Activated B cell treated with CpG ODN at 0.5 μM for 24 hours (primary cell): ENCODE data around the gene OR2H2. TPM values are rescaled to one million over a fixed set of nuclear protein-coding genes. Genes with fewer than 3 reads are reported as not detected.

Experiments used
- ATAC-seq: fragments of 200-7000 bp; cut with Tn5 transposase; one replicate; pipeline ENCODE4 v1.10.0; 2021; ENCODE audit warnings: low read depth, mild to moderate bottlenecking, moderate library complexity
- CTCF ChIA-PET: fragments of 350-600 bp; sonication (Branson Sonifier 250); formaldehyde crosslinking; loops from one replicate; lab custom pipeline; 2021; ENCODE audit warnings: antibody characterized with exemption; lab: Charles Lee
- POLR2A ChIA-PET: fragments of 350-600 bp; sonication (Branson Sonifier 250); formaldehyde crosslinking; loops from one replicate; lab custom pipeline; 2021; ENCODE audit warnings: antibody characterized with exemption; lab: Charles Lee
- DNase-seq: peaks from one replicate; pipeline ENCODE4 v3.0.0; 2022
- H3K27ac Mint-ChIP-seq: one replicate; pipeline ENCODE4 v1.8.0; 2020; ENCODE audit warnings: mixed read lengths
- H3K27me3 Mint-ChIP-seq: one replicate; pipeline ENCODE4 v1.8.0; 2021; ENCODE audit warnings: mixed read lengths
- H3K36me3 Mint-ChIP-seq: one replicate; pipeline ENCODE4 v1.8.0; 2021; ENCODE audit warnings: low read depth, mixed read lengths
- H3K4me1 Mint-ChIP-seq: one replicate; pipeline ENCODE4 v1.8.0; 2021; ENCODE audit warnings: mixed read lengths
- H3K4me3 Mint-ChIP-seq: one replicate; pipeline ENCODE4 v1.8.0; 2020; ENCODE audit warnings: mild to moderate bottlenecking, mixed read lengths
- H3K9me3 Mint-ChIP-seq: one replicate; pipeline ENCODE4 v1.8.0; 2020; ENCODE audit warnings: mixed read lengths
- intact Hi-C: fragments of 100-400 bp; cut with micrococcal nuclease; formaldehyde crosslinking; loops from one replicate; pipeline ENCODE4 v1.15.1; 2024
- total RNA-seq: library from RNA; stranded (reverse); gene quantifications from 2 replicates; pipeline ENCODE4 v1.2.3, GENCODE V29; 2022
- TF ChIP-seq, protein P1 (sequence below): fragments of 200-600 bp; IDR thresholded peaks from one replicate; pipeline ENCODE4 v1.8.0; 2022; ENCODE audit warnings: antibody characterized with exemption, mild to moderate bottlenecking

The OR2H2 gene
- total RNA-seq: not detected in 2 replicates

DNA sequence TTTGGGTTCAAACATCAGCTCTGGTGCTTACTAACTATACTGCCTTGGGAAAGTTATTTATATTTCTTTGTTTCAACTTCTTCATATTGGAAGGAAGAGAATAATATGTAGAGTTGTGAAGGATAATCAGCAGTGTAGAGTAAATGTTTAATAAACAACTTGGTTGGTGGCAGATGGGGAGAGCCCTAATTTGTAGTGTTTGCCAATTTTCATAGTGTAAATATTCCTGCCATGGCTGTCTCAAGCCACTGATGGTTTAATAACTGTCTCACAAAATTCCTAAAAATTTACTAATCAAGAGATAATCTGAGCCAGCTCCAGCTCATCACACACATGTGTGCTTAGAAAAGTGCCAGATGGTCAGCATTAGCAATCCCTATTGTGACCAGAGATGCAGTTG lies at the start of gene OR2H2:
OR2H2 (plus strand) TSS at position 301 of the 400 bp plus-strand sequence. CDS start 2,824 bp downstream, outside the sequence.
- DNase-seq: no peak
- Mint-ChIP-seq H3K27me3 (peaks cover 24% of the 10 kb centered on the region), H3K36me3 (no peaks in the 10 kb centered on the region), H3K9me3 (no peaks in the 10 kb centered on the region), H3K4me3 (no peak within 1 kb of the TSS), H3K4me1 (peaks cover 2% of the 10 kb centered on the region), H3K27ac (no peak within 1 kb of the TSS)
- intact Hi-C loops: loop anchor here (5.0 kb wide), 1 partner anchor 208 kb away; the partner anchor contains the start of gene OR12D3
- ATAC-seq: no peak
- POLR2A ChIA-PET: no interaction called here
- TF ChIP-seq, protein P1, sequence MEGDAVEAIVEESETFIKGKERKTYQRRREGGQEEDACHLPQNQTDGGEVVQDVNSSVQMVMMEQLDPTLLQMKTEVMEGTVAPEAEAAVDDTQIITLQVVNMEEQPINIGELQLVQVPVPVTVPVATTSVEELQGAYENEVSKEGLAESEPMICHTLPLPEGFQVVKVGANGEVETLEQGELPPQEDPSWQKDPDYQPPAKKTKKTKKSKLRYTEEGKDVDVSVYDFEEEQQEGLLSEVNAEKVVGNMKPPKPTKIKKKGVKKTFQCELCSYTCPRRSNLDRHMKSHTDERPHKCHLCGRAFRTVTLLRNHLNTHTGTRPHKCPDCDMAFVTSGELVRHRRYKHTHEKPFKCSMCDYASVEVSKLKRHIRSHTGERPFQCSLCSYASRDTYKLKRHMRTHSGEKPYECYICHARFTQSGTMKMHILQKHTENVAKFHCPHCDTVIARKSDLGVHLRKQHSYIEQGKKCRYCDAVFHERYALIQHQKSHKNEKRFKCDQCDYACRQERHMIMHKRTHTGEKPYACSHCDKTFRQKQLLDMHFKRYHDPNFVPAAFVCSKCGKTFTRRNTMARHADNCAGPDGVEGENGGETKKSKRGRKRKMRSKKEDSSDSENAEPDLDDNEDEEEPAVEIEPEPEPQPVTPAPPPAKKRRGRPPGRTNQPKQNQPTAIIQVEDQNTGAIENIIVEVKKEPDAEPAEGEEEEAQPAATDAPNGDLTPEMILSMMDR: no peak
- CTCF ChIA-PET: no interaction called here

DNA sequence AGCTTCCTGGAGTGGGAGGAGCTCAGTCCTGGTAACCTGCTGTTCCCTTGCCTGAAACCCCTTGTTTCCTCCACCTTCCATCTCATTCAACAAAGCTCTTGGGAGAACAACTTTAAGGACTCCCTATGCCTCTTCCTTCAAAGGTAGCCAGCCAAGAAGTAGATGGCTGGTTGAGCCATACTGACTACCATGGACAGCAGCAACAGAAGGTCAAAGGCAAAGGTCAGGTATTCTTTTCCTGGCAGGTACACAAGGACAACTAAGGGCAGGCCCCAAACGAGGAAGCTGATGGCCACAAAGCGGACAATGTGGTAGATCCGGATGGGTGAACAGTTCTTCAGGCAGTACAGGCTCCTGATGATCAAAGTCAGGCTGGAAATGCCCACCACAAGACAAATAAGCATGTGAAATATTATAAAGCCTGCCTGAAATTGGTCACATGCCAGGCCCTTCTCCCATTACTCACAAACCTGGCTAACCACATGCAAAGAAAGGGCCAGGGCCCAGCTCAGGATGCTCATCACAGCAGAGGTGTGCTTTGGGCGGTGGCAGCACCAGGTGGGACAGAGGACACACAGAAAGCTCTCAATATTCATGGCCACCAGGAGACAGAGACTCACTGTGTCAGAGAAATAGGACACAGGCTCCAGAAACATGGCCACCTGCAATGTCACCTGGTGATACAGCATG lies 47.1 kb upstream of the OR2H2 start:
- no peaks in the 10 kb centered on the region for H3K36me3 Mint-ChIP-seq
- no peak overlapping the region for H3K4me3 Mint-ChIP-seq
- H3K27ac Mint-ChIP-seq: no peak overlapping the region
- CTCF ChIA-PET: no interaction called here
- peaks cover 18% of the 10 kb centered on the region for H3K27me3 Mint-ChIP-seq
- no peaks in the 10 kb centered on the region for H3K4me1 Mint-ChIP-seq
- DNase-seq (no peak), ATAC-seq (no peak)
- POLR2A ChIA-PET: no interaction called here
- intact Hi-C loops: no loop called here
- TF ChIP-seq, protein P1: no peak
- H3K9me3 Mint-ChIP-seq: no peaks in the 10 kb centered on the region

DNA sequence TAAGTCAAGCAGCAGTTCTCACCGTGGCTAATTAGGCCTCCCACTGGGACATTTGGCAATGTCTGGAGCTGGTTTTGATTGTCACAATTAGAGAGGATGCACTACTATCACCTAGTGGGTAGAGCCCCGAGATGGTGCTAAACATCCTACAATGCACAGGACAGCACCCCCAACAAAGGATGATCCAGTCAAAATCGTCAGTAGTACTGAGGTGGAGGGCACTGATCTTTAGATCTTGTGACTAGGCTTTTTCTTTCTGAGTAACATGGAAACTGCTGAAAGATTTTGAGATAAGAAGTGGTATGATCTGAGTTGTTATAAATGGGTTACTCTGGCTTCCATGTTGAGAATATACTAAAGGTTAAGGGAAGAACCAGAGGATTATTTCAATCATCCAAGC lies 37.3 kb upstream of the OR2H2 start:
- no peaks in the 10 kb centered on the region for H3K36me3 Mint-ChIP-seq
- CTCF ChIA-PET: no interaction called here

DNA sequence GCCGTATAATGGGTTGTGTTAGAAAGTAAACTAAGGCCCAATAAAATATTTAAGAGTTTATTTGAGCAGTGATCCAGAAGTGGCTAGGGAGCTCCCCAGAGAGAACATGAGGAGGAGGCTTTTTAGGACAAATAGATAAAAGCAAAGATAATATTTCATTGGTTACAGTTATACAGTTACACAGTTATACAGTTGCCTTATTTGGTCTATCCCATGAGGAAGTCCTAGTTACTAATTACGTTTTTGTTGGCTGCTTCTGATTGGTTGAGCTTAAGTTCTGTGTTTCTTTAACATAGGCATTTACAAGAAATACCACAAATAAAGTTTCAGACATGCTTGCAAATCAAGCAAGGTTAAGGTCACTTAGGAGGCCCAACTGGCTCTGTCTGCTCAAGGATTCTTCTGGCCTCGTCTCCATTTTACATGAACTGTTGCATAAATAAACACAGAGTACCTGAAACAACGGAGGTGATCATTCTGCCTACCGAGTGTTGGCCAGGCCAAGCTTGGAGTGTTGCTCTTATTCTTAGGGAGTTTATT lies 32.3 kb upstream of the OR2H2 start:
- Mint-ChIP-seq H3K27ac (no peak overlapping the region), H3K9me3 (no peaks in the 10 kb centered on the region), H3K36me3 (no peaks in the 10 kb centered on the region), H3K4me1 (peaks cover 13% of the 10 kb centered on the region), H3K4me3 (peak overlapping the region; percentile 86), H3K27me3 (peaks cover 41% of the 10 kb centered on the region)
- ChIA-PET CTCF (interaction anchor here (1.9 kb wide), 1 partner anchor 37 kb away, joined by 5 read pairs; no protein-coding TSS in a partner anchor), POLR2A (interaction anchor here (0.8 kb wide), 1 partner anchor 12 kb away, joined by 3 read pairs; no protein-coding TSS in a partner anchor)
- intact Hi-C loops: loop anchor here (5.0 kb wide), 1 partner anchor 100 kb away; no protein-coding TSS in a partner anchor
- TF ChIP-seq, protein P1: no peak
- ATAC-seq: peak; percentile 87
- no peak for DNase-seq

More for the DNA sequence above, 37.3 kb upstream of the OR2H2 start:
- Mint-ChIP-seq H3K27me3 (peaks cover 19% of the 10 kb centered on the region), H3K4me1 (peaks cover under 1% of the 10 kb centered on the region), H3K27ac (no peak overlapping the region), H3K9me3 (no peaks in the 10 kb centered on the region), H3K4me3 (no peak overlapping the region)
- TF ChIP-seq, protein P1: no peak
- DNase-seq: no peak
- ATAC-seq: no peak
- POLR2A ChIA-PET: no interaction called here
- intact Hi-C loops: no loop called here
